LNCaP clone FGC (cell line): ENCODE measurements around the gene AGAP6.
"Not testable (repeated sequence)": the region's sequence is repeated elsewhere in the genome, so short reads cannot be mapped to it uniquely, and the experiment has no call there.

Experiments used
- DNase-seq: peaks from one replicate; pipeline ENCODE4 v3.0.0-alpha.2; 2011; ENCODE audit warnings: low read depth
- H3K4me3 ChIP-seq: 2 replicates; pipeline ENCODE4 v1.5.1; 2011; ENCODE audit warnings: mild to moderate bottlenecking, low read depth, low read length, control low read depth
- TF ChIP-seq, protein P1 (sequence below): IDR thresholded peaks from 2 replicates; pipeline ENCODE4 v1.5.1; 2012; ENCODE audit warnings: mild to moderate bottlenecking; ENCODE audit not compliant: control insufficient read depth, insufficient read depth; ENCODE audit errors: extremely low read depth

The AGAP6 gene

DNA sequence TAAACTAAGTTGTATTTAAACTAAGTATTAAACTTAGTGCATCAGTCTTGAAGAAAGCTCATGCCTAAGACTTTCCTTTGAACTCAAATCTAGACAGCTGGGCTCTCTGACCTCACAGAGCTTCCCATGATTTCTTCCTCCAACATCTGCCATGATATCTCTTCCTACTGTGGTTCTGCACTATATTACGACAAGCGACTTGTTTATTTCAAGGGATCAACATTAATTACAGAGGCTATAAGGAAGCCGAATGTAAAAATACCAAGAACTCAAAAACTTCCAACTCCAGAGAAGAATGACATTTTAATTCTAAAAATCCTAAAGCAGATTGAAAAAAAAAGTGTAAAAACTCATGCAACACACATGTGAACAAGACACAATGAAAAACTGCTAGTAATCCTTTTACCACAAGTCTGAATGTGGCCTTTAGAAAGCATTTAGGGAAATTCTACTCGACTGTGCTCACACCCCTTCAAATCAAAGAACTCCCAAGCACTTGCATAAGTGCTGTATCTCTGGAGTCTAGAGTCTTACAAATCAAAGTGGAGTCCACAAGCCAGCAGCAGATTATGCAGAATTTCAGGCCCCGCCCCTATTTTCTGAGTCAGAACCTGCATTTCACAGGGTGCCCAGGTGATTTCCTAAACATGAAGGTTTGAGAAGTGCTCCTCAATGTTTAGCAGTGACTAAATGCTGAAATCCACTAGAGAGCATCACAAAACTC lies 56.9 kb downstream of the AGAP6 start:
- TF ChIP-seq, protein P1, sequence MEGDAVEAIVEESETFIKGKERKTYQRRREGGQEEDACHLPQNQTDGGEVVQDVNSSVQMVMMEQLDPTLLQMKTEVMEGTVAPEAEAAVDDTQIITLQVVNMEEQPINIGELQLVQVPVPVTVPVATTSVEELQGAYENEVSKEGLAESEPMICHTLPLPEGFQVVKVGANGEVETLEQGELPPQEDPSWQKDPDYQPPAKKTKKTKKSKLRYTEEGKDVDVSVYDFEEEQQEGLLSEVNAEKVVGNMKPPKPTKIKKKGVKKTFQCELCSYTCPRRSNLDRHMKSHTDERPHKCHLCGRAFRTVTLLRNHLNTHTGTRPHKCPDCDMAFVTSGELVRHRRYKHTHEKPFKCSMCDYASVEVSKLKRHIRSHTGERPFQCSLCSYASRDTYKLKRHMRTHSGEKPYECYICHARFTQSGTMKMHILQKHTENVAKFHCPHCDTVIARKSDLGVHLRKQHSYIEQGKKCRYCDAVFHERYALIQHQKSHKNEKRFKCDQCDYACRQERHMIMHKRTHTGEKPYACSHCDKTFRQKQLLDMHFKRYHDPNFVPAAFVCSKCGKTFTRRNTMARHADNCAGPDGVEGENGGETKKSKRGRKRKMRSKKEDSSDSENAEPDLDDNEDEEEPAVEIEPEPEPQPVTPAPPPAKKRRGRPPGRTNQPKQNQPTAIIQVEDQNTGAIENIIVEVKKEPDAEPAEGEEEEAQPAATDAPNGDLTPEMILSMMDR = no peak
- no peak for DNase-seq
- H3K4me3 ChIP-seq = no peak overlapping the region

DNA sequence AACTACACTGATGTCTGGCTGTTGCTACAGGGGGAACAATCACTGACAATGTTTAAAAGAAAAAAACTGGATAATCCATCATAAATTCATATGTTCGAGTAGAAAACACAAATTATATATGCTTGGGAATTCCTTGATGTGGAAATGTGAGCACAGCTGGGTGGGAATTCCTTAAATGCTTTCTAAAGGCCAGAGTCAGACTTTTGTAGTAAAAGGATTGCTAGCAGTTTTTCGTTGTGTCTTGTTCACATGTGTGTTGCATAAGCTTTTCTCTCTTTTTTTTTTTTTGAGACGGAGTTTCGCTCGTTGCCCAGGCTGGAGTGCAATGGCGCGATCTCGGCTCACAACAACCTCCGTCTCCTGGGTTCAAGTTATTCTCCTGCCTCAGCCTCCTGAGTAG lies 58.3 kb downstream of the AGAP6 start:
- not testable (repeated sequence) for H3K4me3 ChIP-seq, DNase-seq

DNA sequence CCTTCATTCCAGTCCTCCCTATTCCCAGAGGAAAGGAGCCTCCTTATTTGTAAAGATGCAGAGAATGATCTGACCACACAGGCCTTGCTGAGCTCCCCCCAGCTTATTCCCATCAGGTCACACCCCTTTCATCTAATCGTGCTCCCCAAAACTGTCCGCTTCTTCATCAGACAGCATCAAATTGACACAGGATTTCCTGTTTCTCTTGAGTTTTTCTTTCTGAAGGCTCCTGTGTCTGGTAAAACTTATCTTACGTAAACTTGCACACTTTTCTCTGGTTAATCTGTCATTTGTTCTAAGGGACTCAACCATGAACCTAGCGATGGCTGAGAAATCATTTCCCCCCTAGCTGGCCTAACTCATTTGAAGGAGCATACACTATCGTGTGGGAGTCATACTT lies 59.4 kb downstream of the AGAP6 start:
- DNase-seq, H3K4me3 ChIP-seq: not testable (repeated sequence)

DNA sequence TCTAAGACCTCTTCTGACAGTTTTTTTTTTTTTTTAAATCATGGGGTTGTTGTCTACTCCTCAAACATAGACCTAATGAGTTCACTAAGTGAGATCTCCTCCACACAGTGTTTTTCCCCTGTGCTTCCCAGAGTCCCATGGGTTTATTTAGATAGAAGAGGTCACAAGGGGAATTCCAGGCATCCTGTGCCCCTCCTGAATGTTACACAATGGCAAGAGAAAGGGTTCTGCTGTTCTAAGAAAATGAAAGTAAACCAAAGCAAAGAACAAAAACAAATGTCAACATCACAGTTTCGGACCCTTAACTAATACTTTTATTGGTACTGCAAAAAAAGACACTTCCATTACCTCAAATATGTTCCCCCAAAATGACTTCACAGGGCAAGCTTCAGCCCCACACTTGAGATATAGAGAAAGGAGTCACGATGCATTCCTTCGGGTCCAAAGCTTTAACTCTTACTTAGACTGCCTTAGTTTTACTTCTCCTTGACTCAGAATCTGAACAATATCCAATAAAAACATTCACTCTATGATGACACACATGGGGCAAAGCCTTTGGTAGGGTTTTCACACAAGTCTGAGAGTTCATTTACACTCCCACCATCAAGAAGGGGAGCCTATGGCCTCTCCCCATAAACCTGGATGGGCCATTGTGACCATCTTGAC lies 63.9 kb downstream of the AGAP6 start:
- not testable (repeated sequence) for H3K4me3 ChIP-seq, DNase-seq

DNA sequence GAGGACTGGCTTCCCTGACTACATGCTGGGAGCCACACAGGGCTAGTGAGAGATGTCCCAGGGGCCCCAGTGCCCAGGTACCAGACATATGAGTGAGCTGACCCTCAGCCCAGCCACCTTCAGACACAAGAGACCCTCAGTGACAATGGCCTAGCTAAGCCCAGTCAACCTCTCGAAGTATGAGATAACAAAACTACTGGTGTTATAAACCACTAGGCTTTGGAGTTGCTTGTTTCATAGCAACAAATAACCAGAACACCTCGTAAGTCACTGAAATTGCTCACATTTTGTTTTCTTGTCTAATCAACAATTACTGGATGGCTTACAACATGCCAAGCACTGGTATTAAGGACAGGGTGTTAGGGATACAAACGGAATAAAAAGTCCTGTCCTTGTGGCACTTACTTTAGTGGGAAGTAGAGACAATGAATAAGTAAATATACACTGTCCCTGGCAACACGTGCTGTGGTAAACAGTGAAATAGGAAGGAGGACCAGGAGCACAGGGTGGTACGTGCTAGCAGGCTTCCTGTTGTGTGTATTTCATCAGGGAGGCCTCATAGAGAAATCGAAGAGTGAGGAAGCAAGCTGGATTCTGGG lies 64.7 kb downstream of the AGAP6 start:
- not testable (repeated sequence) for H3K4me3 ChIP-seq, DNase-seq

DNA sequence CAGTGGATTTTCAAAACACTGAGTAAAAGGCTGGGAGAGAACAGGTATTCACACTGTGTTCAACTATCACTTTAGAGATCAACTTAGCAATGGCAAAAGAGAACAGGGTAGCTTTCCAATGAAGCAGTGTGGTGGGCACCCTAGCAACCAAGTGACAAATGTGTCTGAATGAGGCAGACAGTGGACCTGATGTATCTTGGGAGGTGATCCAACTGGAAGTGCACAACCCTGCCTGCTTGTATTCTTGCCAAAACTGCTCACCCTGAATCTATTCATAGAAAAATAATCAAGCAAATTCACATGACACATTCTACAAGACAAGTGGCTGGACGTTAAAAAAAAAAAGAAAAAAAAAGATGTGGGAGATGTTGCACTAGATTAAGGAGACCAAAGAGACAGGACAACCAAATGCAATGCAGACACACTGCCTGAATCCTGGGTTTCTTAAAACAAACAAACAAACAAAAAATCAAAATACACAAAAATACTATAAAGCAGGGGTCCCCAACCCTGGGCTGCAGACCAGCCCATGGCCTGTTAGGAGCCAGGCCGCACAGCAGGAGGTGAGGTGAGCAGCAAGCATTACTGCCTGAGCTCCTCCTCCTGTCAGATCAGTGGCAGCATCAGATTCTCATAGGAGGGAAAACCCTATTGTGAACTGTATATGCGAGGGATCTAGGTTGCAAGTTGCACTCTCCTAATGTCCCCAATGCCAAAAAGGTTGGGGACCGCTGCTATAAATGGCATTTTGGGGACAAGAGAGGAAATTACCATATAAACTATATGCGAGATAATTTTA lies 67.5 kb downstream of the AGAP6 start:
- DNase-seq, H3K4me3 ChIP-seq: not testable (repeated sequence)

DNA sequence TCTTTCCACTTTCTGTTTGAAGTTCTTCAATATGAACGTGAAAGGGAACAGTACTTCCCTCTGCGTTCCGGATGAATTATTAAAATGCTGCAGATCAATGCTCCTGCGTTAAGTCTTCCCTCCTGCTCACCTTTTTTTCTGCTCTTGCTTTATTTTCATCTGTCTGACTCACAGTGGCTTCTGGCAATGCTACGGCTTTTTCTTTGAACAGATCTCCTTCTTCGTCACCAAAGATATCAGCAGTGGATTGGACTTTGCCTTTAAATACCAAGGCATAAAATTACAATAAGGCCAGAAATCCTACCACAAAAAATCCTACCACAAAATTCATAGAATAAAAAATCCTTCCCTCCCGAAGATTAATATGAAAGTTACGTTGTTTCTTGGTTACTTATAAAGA lies 68.4 kb downstream of the AGAP6 start:
- not testable (repeated sequence) for H3K4me3 ChIP-seq, DNase-seq

DNA sequence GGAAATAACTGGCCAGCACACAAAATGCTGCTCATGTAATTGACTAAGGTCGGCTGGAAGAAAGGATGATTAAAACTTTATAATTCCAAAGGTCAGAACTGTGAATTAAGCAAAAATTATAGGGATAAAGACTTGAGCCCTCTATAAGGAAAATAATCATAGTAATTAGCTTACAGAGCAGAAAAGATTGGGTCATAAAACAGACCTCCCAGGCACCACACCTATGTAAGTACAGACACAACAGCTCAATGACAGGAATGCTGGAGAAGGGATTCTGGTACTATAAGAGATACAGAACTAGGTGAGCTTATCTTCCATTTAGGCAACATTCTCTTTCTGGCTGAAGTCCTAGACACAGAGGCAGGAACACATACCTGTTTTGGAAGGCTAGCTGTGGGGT lies 70.5 kb downstream of the AGAP6 start:
- H3K4me3 ChIP-seq, DNase-seq: not testable (repeated sequence)

DNA sequence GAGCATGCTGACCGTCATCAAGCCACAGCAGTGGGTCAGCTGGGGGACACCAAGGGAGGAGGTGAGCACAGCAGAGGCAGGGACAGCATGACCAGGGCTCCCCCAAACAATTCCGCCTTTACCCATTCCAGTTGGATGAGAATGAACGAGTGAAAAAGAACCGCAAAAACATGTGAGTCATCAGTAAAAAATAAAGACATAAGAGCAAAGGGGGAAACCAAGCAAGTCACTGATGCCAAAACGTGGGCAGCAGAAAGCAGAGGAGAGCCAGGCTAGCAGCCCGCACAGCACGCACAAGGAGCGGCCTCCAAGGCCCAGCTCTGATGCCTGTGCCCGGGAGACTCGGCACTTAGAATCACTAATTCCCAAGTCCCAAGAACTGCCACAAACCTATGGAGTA lies 71.7 kb downstream of the AGAP6 start:
- not testable (repeated sequence) for DNase-seq, H3K4me3 ChIP-seq
